CD4-positive, alpha-beta T cell treated with Interleukin-4 for 1 hour (primary cell): Measurements from ENCODE around the gene FMN2.
A peak's percentile ranks its signal among the peaks of the same experiment; 100 is the strongest.
"Not testable (repeated sequence)": the region's sequence is repeated elsewhere in the genome, so short reads cannot be mapped to it uniquely, and the experiment has no call there.

Experiments
- DNase-seq, 2 donors: peaks; one replicate each; pipeline ENCODE4 v3.0.0-alpha.2; 2020 to 2022

The FMN2 gene

GRCh38 chr1:240387051-240387450 is 295.4 kb downstream of the FMN2 start:
- DNase-seq: no peak

- no peak for DNase-seq
Measured at GRCh38 chr1:240391660-240392260, 300.1 kb downstream of the FMN2 start.

DNA sequence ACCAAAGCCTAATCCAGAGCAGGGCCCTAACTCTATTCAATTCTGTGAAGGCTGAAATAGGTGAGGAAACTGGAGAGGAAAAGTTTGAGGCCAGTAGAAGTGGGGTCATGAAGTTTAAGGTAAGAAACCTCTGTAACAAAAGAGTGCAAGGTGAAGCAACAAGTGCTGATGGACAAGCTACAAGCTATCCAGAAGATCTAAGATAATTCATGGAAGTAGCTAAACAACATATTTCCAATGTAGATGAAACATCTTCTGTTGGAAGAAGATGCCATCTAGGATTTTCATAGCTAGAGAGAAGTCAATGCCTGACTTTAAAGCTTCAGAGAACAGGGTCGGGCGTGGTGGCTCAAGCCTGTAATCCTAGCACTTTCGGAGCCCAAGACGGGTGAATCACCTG is 302.7 kb downstream of the FMN2 start:
- DNase-seq: no peak

DNA sequence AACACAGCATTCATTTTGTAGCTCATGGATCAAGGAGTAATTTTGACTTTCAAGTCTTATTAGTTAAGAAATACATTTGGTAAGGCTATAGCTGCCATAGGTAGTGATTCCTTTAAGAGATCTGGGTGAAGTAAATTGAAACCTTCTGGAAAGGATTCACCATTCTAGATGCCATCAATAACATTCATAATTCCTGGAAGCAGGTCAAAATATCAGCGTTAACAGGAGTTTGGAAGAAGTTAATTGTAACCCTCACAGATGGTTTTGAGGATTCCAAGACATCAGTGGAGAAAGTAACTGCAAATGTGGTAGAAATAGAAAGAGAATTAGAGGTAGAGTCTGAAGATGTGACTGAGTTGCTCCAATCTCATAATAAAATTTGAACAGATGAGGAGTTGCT is 303.7 kb downstream of the FMN2 start:
- no peak for DNase-seq

- no peak for DNase-seq
Measured at GRCh38 chr1:240399381-240399780, 307.7 kb downstream of the FMN2 start.

GRCh38 chr1:240401731-240402130 is 310.0 kb downstream of the FMN2 start:
- DNase-seq: no peak

DNA sequence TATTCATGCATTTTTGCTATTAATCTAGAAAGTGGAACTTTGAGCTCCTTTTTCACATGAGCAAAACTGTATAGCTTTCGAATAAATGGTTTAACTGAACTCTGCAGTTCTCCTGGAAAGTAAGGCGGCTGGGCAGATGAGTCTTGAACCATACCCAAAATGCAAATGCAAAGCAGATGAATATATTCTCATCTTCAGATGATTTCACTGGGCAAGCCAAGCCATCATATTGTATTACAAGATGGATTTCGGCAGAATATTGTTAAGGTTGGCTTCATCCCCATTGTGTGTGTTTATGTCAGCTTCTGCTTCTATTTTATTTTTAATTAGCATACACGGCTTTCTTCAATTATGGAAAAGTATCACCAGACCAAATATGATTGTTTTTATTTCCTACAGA is 310.6 kb downstream of the FMN2 start:
- no peak for DNase-seq

GRCh38 chr1:240404286-240404685 is 312.6 kb downstream of the FMN2 start:
- DNase-seq: no peak

GRCh38 chr1:240405751-240406150 is 314.1 kb downstream of the FMN2 start:
- no peak for DNase-seq

DNA sequence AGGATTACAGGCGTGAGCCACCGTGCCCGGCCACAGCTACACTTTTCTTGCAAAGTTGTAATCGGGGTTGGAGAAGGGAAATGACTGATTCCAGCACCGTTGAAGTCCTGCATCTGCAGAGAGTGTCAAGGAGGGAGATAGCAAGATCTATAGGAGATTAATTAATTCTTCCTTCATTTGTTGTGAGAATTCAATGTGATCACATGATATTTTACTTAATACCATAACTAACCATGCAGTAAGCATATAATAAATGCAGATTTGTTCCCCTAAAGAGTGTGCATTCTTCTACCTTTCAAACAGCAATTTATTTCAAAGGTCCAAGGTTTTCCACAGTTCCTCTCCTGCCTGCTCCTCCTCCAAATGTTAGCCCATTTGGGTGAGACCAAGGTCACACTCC is 315.7 kb downstream of the FMN2 start:
- no peak for DNase-seq

DNA sequence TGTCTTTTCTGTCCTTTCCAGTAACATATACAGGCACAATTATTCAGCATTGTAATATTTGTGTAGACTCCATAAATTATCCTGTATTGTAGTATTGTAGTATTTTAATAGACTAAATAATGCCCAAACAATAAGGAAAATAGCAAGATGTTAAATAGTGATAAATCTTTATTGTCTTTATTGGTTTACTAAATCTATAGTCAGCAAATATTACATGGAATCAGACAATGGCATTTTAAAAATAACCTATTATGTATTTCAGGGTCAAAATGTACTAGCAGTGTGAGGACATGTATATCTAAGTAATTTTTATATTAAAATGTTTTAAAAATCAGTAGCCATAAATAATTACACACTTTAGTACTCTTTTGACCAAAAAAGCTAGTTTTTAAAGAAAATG is 317.9 kb downstream of the FMN2 start:
- no peak for DNase-seq

DNA sequence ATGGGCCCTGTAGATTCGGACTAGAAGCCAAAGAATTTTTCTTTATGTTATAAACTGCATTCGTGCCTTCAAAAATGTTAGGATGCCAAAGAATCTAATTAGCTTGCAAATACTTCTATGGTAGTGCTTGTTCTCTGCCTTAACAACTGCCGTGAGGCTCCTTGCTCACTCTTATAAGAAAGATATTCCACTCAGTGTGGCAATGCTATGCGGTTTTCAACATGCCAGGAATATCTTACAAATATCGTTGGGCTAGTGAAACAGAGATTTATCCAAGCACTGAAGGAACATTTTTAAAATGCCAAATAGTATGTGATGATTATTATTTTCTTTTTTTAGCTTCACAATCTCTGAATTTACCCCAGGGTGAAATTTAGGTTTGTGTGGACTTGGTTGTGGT is 322.0 kb downstream of the FMN2 start:
- no peak for DNase-seq

DNA sequence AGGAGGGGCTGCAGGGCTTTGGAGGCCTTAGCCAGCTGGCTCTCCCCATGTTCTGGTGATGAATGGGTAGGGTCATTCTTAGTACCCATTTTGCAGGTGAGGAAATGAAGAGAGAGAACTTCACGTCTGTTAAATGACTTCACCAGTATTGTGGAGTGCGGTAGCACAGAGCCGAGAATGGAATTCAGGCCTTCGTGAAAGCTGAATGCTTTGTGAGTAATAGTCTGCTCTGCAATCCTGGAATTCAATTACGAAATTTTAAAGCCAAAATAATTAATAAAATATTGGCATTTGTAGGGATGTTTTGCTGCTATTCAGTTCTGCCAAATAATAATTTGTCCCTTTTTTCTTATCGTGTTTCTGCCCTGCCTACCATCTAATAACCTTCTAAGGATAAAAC is 322.6 kb downstream of the FMN2 start:
- DNase-seq: no peak

DNA sequence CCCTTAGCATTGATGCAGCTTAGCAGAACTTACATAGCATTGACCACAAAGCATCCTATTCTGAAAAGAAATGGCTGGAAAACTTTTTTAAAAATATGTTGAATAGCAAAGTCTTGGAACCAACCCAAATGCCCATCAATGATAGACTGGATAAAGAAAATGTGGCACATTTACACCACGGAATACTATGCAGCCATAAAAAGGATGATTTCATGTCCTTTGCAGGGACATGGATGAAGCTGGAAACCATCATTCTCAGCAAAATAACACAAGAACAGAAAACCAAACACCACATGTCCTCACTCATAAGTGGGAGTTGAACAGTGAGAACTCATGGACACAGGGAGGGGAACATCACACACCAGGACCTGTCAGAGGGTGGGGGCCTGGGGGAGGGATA is 323.3 kb downstream of the FMN2 start:
- DNase-seq: not testable (repeated sequence)

- no peak for DNase-seq
Measured at GRCh38 chr1:240415532-240415931, 323.8 kb downstream of the FMN2 start.

DNA sequence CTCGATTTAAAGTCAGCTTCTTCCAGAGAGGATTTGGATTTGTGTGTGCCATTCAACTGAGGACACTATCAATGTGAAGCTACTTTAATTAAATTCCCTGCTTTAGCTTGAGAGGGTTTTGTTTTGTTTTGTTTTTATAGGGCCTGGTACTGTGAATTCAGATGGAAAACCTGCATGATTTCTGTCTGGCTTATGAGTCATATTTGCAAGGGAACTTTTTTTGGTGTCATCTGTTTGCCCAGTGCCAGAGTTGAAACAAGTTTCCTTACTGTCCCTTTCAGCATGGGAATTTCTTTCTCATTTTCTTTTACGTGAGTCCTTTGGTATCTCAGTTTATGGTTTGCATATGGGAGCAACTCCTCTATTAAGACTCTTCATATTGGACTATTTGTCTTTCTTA is 325.6 kb downstream of the FMN2 start:
- DNase-seq: no peak

DNA sequence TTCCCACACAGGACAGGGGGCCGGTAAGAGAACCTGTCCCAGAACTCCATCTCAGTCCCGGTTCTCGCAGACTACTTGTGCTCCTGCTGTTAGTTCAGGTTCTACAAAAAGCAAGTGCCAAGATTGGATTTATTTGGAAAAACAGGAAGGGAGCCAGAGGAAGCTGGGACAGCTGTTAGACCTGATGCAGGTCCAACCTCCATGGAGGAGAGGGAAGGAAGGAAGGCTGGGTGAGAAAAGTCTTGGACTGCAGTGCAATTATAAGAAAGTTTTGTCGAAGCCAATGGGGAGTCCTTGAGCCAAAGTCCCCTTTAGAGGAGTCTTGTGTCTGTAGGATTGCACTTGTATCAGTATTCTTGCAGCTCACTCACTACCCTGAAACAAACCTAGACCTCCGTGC is 329.1 kb downstream of the FMN2 start:
- no peak for DNase-seq

- no peak for DNase-seq
Measured at GRCh38 chr1:240423246-240423924, 331.7 kb downstream of the FMN2 start.

- DNase-seq: no peak
Measured at GRCh38 chr1:240424740-240425464, 333.2 kb downstream of the FMN2 start.

GRCh38 chr1:240426051-240426450 is 334.4 kb downstream of the FMN2 start:
- DNase-seq: no peak

DNA sequence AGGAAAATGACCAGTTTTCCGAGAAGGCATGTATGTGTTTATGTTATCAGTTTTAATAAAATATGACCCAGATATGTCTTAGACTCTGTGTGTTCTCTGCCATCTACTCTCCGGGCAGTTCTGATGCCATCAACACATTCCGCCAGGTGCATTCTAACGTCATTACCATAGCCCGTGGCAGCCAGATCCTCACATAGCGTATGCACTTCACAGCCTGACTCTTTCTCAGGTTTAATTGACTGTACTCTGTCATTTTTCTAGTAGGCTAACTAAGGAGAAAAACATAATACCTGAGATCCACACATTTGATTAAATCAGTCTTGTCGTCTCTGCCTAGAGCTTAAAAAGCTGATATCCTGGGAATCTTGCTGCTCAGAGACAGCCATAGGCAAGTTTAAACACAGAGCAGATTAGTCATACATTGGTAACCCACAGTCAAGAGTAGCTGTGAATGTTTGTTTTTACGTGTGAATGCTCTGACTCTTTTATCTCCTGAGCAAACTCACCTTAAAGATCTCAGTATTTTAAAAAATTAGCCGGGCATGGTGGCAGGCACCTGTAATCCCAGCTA is 344.4 kb downstream of the FMN2 start:
- DNase-seq: no peak

DNA sequence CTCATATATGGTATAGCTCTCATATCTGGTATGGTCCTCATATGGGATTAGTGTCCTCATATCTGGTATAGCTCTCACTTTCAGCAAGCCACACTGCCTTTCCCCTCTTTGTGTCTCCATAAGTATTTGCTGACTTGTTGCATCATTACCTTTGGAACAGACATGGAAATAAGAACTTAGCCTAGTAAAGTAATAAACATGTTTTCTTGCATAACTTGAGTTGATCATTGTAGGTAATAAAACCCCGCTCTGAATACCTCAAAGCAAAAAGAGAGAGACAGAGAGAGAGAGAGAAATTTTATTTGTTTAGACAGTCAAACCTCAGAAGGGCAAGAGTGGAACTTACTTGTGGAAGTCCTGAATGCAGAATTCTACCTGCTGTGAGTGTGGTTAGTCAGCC is 350.0 kb downstream of the FMN2 start:
- DNase-seq: no peak

DNA sequence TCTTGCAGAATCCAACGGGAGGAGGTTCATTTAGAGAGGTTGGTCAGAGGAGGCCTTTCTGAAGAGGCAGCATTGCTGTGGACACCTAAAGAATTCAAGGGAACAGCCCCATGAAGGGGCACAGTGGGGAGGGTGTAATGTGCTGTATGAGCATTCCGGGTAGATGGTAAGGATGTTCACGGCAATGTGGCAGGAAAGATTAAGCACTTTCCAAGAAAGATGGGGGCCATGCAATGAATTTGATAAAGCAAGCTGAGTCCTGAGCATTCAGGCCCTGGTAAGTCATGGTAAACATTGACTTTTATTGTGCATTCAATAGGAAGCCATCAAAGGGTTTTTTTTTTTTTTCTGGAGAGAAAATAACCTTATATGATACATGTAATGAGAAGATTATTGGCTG is 353.7 kb downstream of the FMN2 start:
- DNase-seq: no peak

DNA sequence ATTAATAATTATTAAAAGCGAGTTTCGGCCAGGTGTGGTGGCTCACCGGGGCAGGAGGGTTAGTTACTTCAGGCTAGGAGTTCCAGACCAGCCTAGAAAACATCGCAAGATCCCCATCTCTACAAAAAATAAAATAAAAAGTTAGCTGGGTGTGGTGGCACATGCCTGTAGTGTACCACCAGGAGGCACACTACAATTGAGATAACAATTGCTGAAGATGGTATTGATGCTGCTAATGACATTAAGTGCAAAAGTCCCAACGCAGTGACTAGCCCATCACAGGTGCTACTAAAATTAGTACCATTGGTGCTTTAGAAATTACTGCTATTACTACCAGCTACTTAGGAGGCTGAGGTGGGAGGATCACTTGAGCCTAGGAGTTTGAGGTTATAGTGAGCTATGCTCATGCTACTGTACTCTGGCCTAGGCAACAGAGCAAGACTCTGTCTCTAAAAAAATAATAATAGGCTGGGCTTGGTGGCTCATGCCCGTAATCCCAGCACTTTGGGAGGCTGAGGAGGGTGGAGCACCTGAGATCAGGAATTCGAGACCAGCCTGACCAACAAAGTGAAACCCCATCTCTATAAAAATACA is 363.6 kb downstream of the FMN2 start:
- peak in 1 of 2 donors; percentile 44 for DNase-seq
